Head of caudate nucleus (tissue), 42 donors: Measurements from ENCODE around the gene HES4.

Experiments
- DNase-seq, 42 donors: peaks; one replicate each; pipeline versions ENCODE4 v3.0.0 to v3.0.0-alpha.2; 2020 to 2021; ENCODE audit warnings: mixed read lengths in 7 of 42
- intact Hi-C: fragments of 100-400 bp; cut with DNase I; formaldehyde crosslinking; loops from one replicate; pipeline ENCODE4 v1.15.0; 2022

HES4 gene

GRCh38 chr1:1035291-1035943, 35.5 kb upstream of the HES4 start:
- no peak for DNase-seq
- intact Hi-C loops, result loop anchor here (10.0 kb wide), 1 partner anchor 79 kb away; the partner anchor contains the start of gene C1orf159

GRCh38 chr1:1034439-1034781, 34.5 kb upstream of the HES4 start:
- intact Hi-C loops, result loop anchor here (10.0 kb wide), 1 partner anchor 80 kb away; the partner anchor contains the start of gene C1orf159
- peak in 3 of 42 donors; percentile 13 to 32 (median 27) for DNase-seq

GRCh38 chr1:1033731-1034438, 34.0 kb upstream of the HES4 start:
- no peak for DNase-seq
- intact Hi-C loops, result loop anchor here (10.0 kb wide), 1 partner anchor 81 kb away; the partner anchor contains the start of gene C1orf159

DNA sequence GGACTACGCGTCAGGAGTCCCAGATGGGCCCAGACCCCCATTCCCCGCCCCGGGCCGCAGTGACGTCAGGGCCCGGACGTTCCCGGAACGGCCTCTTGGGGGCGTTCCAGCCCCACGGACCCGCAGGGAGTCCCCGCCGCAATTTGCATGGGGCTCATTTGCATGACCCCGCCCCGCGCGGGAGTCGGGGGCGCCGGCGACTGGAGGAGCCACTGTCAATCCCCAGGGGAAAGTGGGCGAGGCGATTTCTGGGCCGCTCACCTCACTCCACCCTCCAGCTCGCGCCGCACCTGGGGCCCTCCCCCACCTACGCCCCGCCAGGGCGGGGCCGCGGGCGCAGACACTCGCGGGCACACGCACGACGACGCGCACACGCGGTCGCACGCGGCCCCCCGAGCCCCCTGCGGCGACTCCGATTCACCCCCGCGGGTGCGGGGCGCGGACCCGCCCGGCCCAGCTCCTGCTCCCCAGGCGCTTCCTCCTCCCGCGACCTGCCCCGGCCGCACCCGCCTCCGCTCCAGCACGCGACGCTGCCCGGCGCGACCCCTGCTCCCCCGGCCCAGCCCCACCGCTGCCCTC, 33.2 kb upstream of the HES4 start:
- intact Hi-C loops, result loop anchor here (10.0 kb wide), 1 partner anchor 82 kb away; the partner anchor contains the start of gene C1orf159
- DNase-seq, result peak; percentile 78 to 97 (median 93)

DNA sequence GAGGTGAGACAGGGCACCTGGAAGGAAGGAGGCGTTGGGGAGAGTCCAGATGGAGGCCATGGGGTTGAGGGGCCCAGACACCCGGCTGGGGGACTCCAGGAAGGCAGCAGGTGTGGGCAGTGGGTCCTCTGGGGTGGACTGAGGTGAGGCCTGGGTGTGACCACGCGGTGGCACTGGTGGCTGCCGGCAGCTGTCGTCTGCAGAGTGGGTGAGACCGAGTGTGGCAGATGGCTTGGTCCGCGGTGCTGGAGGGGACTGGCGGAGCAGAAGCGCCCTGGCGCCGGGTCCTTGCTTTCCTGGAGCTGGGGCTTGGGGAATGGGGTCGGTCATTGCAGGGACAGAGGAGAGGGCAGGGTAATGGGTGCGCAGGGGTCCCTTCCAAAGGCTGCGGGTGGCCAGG, 32.5 kb upstream of the HES4 start:
- peak in 19 of 42 donors; percentile 23 to 78 (median 50) for DNase-seq
- intact Hi-C loops, result loop anchor here (10.0 kb wide), 1 partner anchor 82 kb away; the partner anchor contains the start of gene C1orf159

DNA sequence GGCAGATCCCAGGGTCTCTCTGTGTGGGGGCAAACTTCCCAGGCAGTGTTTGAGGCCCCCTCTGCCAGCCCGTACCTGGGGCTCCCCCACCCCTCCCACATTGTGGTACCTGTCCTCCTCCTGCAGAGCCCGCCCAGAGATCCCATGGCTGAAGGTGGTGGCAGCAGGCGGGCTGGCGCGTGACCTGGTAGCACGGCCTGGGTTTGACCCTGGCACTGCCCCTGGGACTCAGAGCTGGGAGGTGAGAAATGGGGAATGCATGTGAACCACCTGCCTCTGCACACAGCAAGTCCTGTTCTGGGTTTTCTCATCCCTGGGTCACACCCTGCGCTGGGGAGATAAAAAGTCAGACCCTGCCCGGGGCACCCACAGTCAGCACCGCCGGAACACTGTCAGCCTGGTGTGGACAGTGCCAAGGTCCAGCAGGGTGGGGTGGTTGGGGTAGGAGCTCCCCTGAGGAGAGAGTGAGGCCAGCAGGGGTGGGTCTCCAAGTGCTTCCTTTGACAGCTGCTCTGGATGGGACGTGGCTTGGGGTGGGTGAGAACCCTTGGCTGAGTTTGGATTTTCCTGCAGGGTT, 31.9 kb upstream of the HES4 start:
- intact Hi-C loops, result loop anchor here (10.0 kb wide), 1 partner anchor 83 kb away; the partner anchor contains the start of gene C1orf159
- no peak for DNase-seq

- intact Hi-C loops, result loop anchor here (10.0 kb wide), 1 partner anchor 84 kb away; the partner anchor contains the start of gene C1orf159
- DNase-seq, result peak in 9 of 42 donors; percentile 28 to 73 (median 54)
Observed at GRCh38 chr1:1030867-1031658, 31.2 kb upstream of the HES4 start.

GRCh38 chr1:1027791-1028190, 27.9 kb upstream of the HES4 start:
- intact Hi-C loops, result no loop called here
- no peak for DNase-seq

- intact Hi-C loops, result no loop called here
- no peak for DNase-seq
Observed at GRCh38 chr1:1026599-1027413, 26.9 kb upstream of the HES4 start.

GRCh38 chr1:1025730-1026129, 25.8 kb upstream of the HES4 start:
- DNase-seq, result no peak
- intact Hi-C loops, result no loop called here

- peak in 28 of 42 donors; percentile 26 to 83 (median 58) for DNase-seq
Observed at GRCh38 chr1:1024771-1025699, 25.1 kb upstream of the HES4 start.

DNA sequence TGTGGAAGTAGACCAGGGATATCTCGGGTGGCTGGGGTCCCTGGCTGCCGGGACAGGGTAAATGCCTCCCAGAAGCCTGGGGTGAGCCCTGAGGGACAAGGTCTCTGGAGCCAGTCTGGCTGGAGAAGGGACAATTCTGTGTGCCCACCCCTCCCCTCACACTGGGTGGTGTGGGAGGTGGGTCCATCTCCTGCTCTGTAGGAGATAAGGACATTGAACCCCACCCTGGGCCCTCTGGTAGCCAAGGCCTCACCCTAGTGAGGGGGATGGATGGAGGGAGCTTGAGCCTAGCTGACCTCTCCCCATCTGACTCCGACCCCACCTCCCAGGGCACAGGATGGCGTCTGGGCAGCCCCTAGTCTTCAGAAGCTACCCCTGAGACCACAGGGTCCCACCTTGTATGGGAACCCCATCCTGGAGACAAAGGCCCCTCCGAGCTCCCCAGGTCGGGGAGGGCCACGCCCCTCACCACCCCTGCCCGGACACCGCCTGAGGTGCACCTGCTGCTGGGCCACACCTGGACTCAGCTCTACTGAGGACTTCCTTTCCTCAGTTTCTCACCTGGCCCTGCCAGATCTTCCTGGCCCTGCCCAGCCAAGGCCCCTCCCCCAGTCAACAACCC, 24.4 kb upstream of the HES4 start:
- intact Hi-C loops, result no loop called here
- DNase-seq, result no peak

More at GRCh38 chr1:1024771-1025699, 25.1 kb upstream of the HES4 start:
- intact Hi-C loops, result no loop called here

GRCh38 chr1:1023700-1024099, 23.8 kb upstream of the HES4 start:
- intact Hi-C loops, result no loop called here
- peak in 3 of 42 donors; percentile 18 to 57 (median 43) for DNase-seq

DNA sequence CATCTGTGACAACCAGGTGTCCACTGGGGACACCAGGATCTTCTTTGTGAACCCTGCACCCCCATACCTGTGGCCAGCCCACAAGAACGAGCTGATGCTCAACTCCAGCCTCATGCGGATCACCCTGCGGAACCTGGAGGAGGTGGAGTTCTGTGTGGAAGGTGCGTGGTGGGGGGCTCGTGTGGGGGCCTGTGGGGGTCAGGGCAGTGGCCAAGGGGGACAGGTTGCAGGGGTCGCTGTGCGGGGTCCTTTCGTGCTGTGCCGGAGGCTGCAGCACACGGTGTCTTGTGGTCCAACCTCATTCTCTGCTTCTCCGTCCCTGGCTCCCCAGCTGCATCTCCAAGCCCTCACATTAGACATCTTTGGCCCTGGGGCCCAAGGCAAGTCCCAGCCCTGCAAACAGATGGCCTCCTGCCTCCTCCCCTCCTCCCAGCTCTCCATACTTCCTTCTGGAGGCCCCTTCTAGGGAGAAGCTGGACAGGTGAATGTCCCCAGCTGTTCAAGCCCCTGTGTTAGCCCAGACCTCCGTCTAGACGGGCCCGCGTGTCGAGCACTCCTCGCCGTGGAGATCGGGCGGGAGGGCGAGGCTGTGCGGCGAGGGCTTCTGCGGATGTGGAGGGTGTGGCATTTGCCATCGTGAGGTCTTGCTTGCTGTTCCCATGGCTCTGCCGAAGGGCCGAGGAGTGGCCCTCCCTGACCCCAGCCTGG, 22.6 kb upstream of the HES4 start:
- peak in 1 of 42 donors; percentile 4 for DNase-seq
- intact Hi-C loops, result no loop called here

DNA sequence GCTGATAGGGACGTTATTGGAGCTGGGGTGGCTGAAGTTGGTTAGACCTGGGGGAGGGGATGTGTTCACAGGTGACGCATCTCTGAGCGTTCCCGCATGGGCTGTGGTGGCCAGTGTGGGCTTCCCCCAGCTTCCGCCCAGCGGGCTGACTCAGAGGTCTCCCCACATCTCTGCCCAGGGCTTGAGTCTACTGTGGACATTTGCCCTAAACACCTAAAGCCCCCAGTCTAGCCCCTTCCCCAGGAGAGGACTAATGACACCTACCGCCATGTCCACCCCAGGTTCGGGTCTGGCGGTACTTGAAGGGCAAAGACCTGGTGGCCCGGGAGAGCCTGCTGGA, 22.0 kb upstream of the HES4 start:
- intact Hi-C loops, result no loop called here
- peak in 1 of 42 donors; percentile 3 for DNase-seq
